ENCODE measurements around the gene TP53BP2.

- no peak for TF ChIP-seq CTCF (IDR thresholded peaks at IDR 0.05)
- no peak for TF ChIP-seq POLR2A (IDR thresholded peaks at IDR 0.05)
Measured at GRCh38 chr1:223861904-223862303, 16.2 kb upstream of the TP53BP2 start.
